ENCODE measurements around the gene ADAMTS6. TPM values are rescaled to one million over a fixed set of nuclear protein-coding genes. Genes with fewer than 3 reads are reported as not detected.

The ADAMTS6 gene
- total RNA-seq, 2 donors from 2014 or later = 0.12 to 0.77 TPM

GRCh38 chr5:65479527-65479926 is 2.2 kb downstream of the ADAMTS6 start:
- peaks cover 3% of the 10 kb centered on the region for H3K4me1 ChIP-seq
- H3K9ac ChIP-seq (ENCODE audit: low read depth in 2 of 2, low read length in 2 of 2) = no peak overlapping the region
- intact Hi-C loops (cut with DNase I) = no loop called here
- DNase-seq = no peak
- H3K27ac ChIP-seq = no peak overlapping the region
- H3K9me3 ChIP-seq = no peaks in the 10 kb centered on the region
- H3K4me3 ChIP-seq = no peak overlapping the region
- TF ChIP-seq, protein P1, sequence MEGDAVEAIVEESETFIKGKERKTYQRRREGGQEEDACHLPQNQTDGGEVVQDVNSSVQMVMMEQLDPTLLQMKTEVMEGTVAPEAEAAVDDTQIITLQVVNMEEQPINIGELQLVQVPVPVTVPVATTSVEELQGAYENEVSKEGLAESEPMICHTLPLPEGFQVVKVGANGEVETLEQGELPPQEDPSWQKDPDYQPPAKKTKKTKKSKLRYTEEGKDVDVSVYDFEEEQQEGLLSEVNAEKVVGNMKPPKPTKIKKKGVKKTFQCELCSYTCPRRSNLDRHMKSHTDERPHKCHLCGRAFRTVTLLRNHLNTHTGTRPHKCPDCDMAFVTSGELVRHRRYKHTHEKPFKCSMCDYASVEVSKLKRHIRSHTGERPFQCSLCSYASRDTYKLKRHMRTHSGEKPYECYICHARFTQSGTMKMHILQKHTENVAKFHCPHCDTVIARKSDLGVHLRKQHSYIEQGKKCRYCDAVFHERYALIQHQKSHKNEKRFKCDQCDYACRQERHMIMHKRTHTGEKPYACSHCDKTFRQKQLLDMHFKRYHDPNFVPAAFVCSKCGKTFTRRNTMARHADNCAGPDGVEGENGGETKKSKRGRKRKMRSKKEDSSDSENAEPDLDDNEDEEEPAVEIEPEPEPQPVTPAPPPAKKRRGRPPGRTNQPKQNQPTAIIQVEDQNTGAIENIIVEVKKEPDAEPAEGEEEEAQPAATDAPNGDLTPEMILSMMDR (IDR thresholded peaks at IDR 0.05) = no peak
- H3K36me3 ChIP-seq = no peaks in the 10 kb centered on the region
- H3K27me3 ChIP-seq = no peaks in the 10 kb centered on the region

GRCh38 chr5:65478336-65478735 is 3.4 kb downstream of the ADAMTS6 start:
- intact Hi-C loops (cut with DNase I) = no loop called here
- no peak overlapping the region for H3K4me3 ChIP-seq
- no peak for DNase-seq
- no peaks in the 10 kb centered on the region for H3K27me3 ChIP-seq
- TF ChIP-seq, protein P1 (IDR thresholded peaks at IDR 0.05) = no peak
- no peak overlapping the region for H3K27ac ChIP-seq
- H3K9ac ChIP-seq (ENCODE audit: low read depth in 2 of 2, low read length in 2 of 2) = no peak overlapping the region
- no peaks in the 10 kb centered on the region for H3K4me1 ChIP-seq
- no peaks in the 10 kb centered on the region for H3K36me3 ChIP-seq
- H3K9me3 ChIP-seq = no peaks in the 10 kb centered on the region

DNA sequence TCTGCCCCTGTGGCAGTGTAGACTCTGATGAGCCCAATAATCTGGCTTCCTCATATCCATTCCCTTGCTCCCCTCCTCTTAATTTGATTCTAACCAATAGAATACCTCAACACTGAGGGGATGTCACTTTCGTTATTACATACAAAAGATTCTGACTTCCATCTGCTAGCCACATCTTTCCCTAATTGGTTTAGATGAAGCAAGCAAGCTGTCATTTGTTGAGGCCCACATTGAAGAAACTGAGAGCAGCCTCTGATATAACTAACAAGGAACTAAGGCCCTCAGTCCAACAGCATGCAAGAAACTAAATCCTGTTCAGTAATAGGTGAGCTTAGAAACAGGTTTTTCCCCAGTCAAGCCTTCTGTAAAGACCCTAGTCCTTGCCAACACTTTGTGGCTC is 5.8 kb downstream of the ADAMTS6 start:
- no peaks in the 10 kb centered on the region for H3K27me3 ChIP-seq
- H3K4me1 ChIP-seq = no peaks in the 10 kb centered on the region
- intact Hi-C loops (cut with DNase I) = no loop called here
- DNase-seq = no peak
- no peaks in the 10 kb centered on the region for H3K36me3 ChIP-seq
- TF ChIP-seq, protein P1 (IDR thresholded peaks at IDR 0.05) = no peak
- H3K9me3 ChIP-seq = no peaks in the 10 kb centered on the region
- H3K9ac ChIP-seq (ENCODE audit: low read depth in 2 of 2, low read length in 2 of 2) = no peak overlapping the region
- no peak overlapping the region for H3K27ac ChIP-seq
- H3K4me3 ChIP-seq = no peak overlapping the region

DNA sequence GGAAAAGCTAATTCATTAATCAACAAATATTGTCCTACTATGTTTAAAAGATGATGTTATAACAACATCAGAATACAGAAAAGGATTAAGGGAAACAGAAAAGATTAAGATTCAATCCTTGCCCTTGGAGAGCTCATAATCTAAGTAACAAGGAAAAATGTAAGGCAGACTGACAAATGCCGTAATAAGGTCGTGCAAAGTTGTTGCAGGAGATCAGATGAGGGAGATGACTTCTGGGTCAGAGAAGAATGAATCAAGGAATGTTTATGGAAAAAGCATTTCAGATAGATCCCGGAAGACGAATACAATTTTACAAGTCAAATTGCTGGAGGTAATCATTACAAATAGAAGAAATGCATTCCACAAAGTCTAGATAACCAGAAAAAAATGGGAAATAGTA is 6.4 kb downstream of the ADAMTS6 start:
- Histone ChIP-seq H3K27ac (no peak overlapping the region), H3K4me1 (no peaks in the 10 kb centered on the region)
- TF ChIP-seq, protein P1 (IDR thresholded peaks at IDR 0.05) = no peak

DNA sequence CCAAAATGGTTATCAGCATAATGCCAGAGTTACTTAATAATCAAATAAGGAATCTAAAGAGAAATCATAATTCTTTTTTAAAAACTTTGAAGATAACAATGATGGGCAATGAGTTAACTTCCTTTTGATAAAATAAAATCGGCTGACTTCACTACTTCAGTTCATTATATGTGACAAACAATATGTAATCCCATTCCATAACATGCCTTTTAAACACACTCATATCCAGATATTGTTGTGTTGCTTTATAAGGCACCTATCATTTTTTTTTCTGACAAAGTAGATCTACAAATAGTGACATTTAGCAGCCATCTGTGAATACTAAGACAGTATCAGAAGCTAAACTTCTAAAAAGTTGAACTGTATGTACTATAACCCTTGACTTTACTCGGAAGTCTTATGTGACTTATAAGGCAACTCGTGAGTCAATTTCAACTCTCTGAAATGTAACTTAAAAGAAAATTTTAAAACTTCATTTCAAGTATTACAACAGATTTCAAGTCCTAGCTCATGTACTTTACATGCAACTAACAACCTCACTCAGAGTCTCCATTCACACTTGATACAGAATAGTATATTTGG is 7.5 kb downstream of the ADAMTS6 start:
- H3K9me3 ChIP-seq = no peaks in the 10 kb centered on the region
- no peaks in the 10 kb centered on the region for H3K27me3 ChIP-seq
- no peak overlapping the region for H3K4me3 ChIP-seq
- H3K27ac ChIP-seq = no peak overlapping the region
- intact Hi-C loops (cut with DNase I) = no loop called here
- H3K9ac ChIP-seq (ENCODE audit: low read depth in 2 of 2, low read length in 2 of 2) = no peak overlapping the region
- no peak for DNase-seq
- H3K36me3 ChIP-seq = no peaks in the 10 kb centered on the region
- H3K4me1 ChIP-seq = no peaks in the 10 kb centered on the region
- TF ChIP-seq, protein P1 (IDR thresholded peaks at IDR 0.05) = no peak

More for the DNA sequence above, 6.4 kb downstream of the ADAMTS6 start:
- no peak for DNase-seq
- no peak overlapping the region for H3K9ac ChIP-seq (ENCODE audit: low read depth in 2 of 2, low read length in 2 of 2)
- no peak overlapping the region for H3K4me3 ChIP-seq
- no peaks in the 10 kb centered on the region for H3K27me3 ChIP-seq
- no peaks in the 10 kb centered on the region for H3K9me3 ChIP-seq
- no peaks in the 10 kb centered on the region for H3K36me3 ChIP-seq
- intact Hi-C loops (cut with DNase I) = no loop called here
